ENCODE data around the gene TESK2. TPM values are rescaled to one million over a fixed set of nuclear protein-coding genes. Genes with fewer than 3 reads are reported as not detected.

Gene TESK2
- total and polyA plus RNA-seq, 2 of the 13 experiments (the other 11 are each of a cell fraction or from before 2014, with no cell fraction given) = 5.5 to 9.6 TPM

GRCh38 chr1:45359882-45360513 is 131.0 kb downstream of the TESK2 start (continued):
- TF ChIP-seq GRHL1 (CRISPR knock-in tag; conservative IDR thresholded peaks at IDR 0.05) (no peak), CEBPG (CRISPR knock-in tag; IDR thresholded peaks at IDR 0.05) (0 out of 2 replicates have a peak, but pooled peaks have one; percentile 8), IRF1 (CRISPR knock-in tag; IDR thresholded peaks at IDR 0.05; ENCODE audit: low read depth) (no peak), RAD21 (CRISPR knock-in tag; IDR thresholded peaks at IDR 0.05) (peak; percentile 46; the same call in 1 of the 2 replicates), NFIB (CRISPR knock-in tag; IDR thresholded peaks at IDR 0.05; ENCODE audit: borderline replicate concordance) (no peak), ZNF503 (CRISPR knock-in tag; IDR thresholded peaks at IDR 0.05) (no peak), ETV5 (CRISPR knock-in tag; IDR thresholded peaks at IDR 0.05; ENCODE audit: borderline replicate concordance) (no peak), ZNF570 (CRISPR knock-in tag; IDR thresholded peaks at IDR 0.05; ENCODE audit: borderline replicate concordance) (no peak), ZNF431 (CRISPR knock-in tag; IDR thresholded peaks at IDR 0.05; ENCODE audit: borderline replicate concordance, low read depth) (no peak), ARID5B (CRISPR knock-in tag; IDR thresholded peaks at IDR 0.05) (no peak), FLYWCH1 (CRISPR knock-in tag; IDR thresholded peaks at IDR 0.05) (no peak), CTCF (CRISPR knock-in tag; IDR thresholded peaks at IDR 0.05) (peak; percentile 53)
